ENCODE data around the gene FXR1. TPM values are rescaled to one million over a fixed set of nuclear protein-coding genes. Genes with fewer than 3 reads are reported as not detected.

The FXR1 gene
- polyA plus RNA-seq, 4 donors = 42.7 to 143 (median 51.1) TPM

Other genes starting within 250 kb of the FXR1 start
- under 1 TPM in 1 of 4 donors, not detected in 3; 0.09 TPM for gene CCDC39, start 233.2 kb upstream of the FXR1 start, polyA plus RNA-seq
- 10 to 100 TPM; 30.9 to 50.4 (median 36.6) TPM for gene DNAJC19, start 77.1 kb downstream of the FXR1 start, polyA plus RNA-seq